Heart left ventricle (tissue), 13 donors: Measurements from ENCODE around the gene PCK1.

Experiments
- CTCF ChIP-seq, 12 donors: fragments of 200-600 bp; sonication (generic) in 4 of 12; IDR thresholded peaks; one replicate each; pipeline versions ENCODE4 v1.5.0 to v1.8.0; 2018 to 2022; ENCODE audit warnings: antibody characterized with exemption in 12 of 12, mild to moderate bottlenecking in 5 of 12
- POLR2A ChIP-seq, 2 donors: fragments of 450-650 bp; IDR thresholded peaks; one replicate each; pipeline ENCODE4 v1.6.1; 2017; ENCODE audit warnings: antibody characterized with exemption in 2 of 2, mild to moderate bottlenecking in 2 of 2, moderate library complexity in 2 of 2
- donor health status: ischemic (EF 13 %, LVEDD 7.1; RV severe dilation, severe dysfunction).
- donor health status: DM: no; HTN: yes; CAD: no.
- donor health status: DM: no; HTN: no; CAD: no.
- donor health status: ischemic (EF 25% LVEDD 6.9; RV normal size, moderate dysfunction).
- donor health status: ischemic (EF 25% LVEDD 5.7; RV mildly dilated, moderate dysfunction).
- donor health status: ischemic (EF 35%, LVEDD 5.7; RV mildly dilated, moderate dysfunction).
- donor health status: nonischemic (EF 11% LVEDD 7.7; RV severe dilation, severe dysfunction).
- donor health status: DM: yes; HTN: yes; CAD: no.
- donor health status: PGD.
- donor health status: ischemic (EF 29% LVEDD 5.4; RV normal size, mild dysfunction).
- donor health status: nonischemic (EF 23%, LVEDD 6.1; RV moderate dilation, normal function).

- TF ChIP-seq CTCF (IDR thresholded peaks at IDR 0.05) (no peak), POLR2A (IDR thresholded peaks at IDR 0.05) (no peak)
Measured at GRCh38 chr20:57540890-57541580, 19.9 kb upstream of the PCK1 start.
